Activated T-helper 2 cell treated with anti-CD3 and anti-CD28 coated beads, Interferon-gamma antibody, Interleukin-2, Interleukin-4, amounts not matched to agents 10 μg/mL and 5 μg/mL and 100 μg/mL, durations not matched to agents 14 hours and 24 hours and 36 hours (primary cell): Measurements from ENCODE around the gene PPP1R7. TPM values are rescaled to one million over a fixed set of nuclear protein-coding genes. Genes with fewer than 3 reads are reported as not detected.
A peak's percentile ranks its signal among the peaks of the same experiment; 100 is the strongest.

Experiments used
- DNase-seq: peaks from one replicate; pipeline ENCODE4 v3.0.0; 2021; ENCODE audit warnings: low spot score
- H3K27ac Mint-ChIP-seq: one replicate; pipeline ENCODE4 v1.8.0; 2021; ENCODE audit warnings: mixed read lengths
- H3K27me3 Mint-ChIP-seq: one replicate; pipeline ENCODE4 v1.8.0; 2021; ENCODE audit warnings: low read depth, mixed read lengths
- H3K36me3 Mint-ChIP-seq: one replicate; pipeline ENCODE4 v1.8.0; 2021; ENCODE audit warnings: low read depth, mixed read lengths
- H3K4me1 Mint-ChIP-seq: one replicate; pipeline ENCODE4 v1.8.0; 2021; ENCODE audit warnings: low read depth, mixed read lengths
- H3K4me3 Mint-ChIP-seq: one replicate; pipeline ENCODE4 v1.8.0; 2021; ENCODE audit warnings: low read depth, mild to moderate bottlenecking, moderate library complexity, mixed read lengths
- H3K9me3 Mint-ChIP-seq: one replicate; pipeline ENCODE4 v1.8.0; 2021; ENCODE audit warnings: mixed read lengths
- intact Hi-C: fragments of 100-400 bp; cut with micrococcal nuclease; formaldehyde crosslinking; loops from one replicate; pipeline ENCODE4 v1.15.1; 2023
- total RNA-seq: library from RNA; stranded (reverse); gene quantifications from 2 replicates; pipeline ENCODE4 v1.2.3, GENCODE V29; 2022

PPP1R7 gene
- total RNA-seq, 1 donor from 2014 or later: 101 TPM

DNA sequence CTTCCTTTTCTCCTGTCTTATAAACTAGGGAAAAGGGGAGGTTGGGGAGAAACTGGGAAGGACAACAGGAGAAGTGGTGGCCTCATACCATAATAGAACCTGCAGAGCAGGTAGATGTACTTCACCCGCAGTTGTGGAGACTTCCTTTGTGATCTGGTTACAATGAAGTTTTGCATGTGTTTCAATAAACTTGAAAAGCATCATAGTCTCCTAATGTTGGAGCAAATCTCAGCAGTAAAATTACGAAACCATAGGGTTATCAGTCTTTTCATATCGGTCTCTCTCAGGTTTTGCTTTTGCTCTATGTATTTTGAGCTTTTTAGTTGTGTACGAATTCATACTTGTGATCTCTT, 68.7 kb downstream of the PPP1R7 start:
- H3K4me3 Mint-ChIP-seq: peak overlapping the region; percentile 84
- no peak overlapping the region for H3K27ac Mint-ChIP-seq
- H3K27me3 Mint-ChIP-seq: peaks cover 19% of the 10 kb centered on the region
- peaks cover 13% of the 10 kb centered on the region for H3K4me1 Mint-ChIP-seq
- intact Hi-C loops: loop anchor here (5.0 kb wide), 2 partner anchors 117 to 657 kb away; partner anchors contain the start of genes DUSP28 and MTERF4
- no peaks in the 10 kb centered on the region for H3K9me3 Mint-ChIP-seq
- H3K36me3 Mint-ChIP-seq: no peaks in the 10 kb centered on the region
- no peak for DNase-seq

GRCh38 chr2:241219856-241220356, 69.6 kb downstream of the PPP1R7 start:
- Mint-ChIP-seq H3K4me3 (peak overlapping the region; percentile 84), H3K27ac (no peak overlapping the region), H3K9me3 (no peaks in the 10 kb centered on the region), H3K27me3 (peaks cover 19% of the 10 kb centered on the region), H3K4me1 (peaks cover 13% of the 10 kb centered on the region), H3K36me3 (no peaks in the 10 kb centered on the region)
- no peak for DNase-seq
- intact Hi-C loops: loop anchor here (5.0 kb wide), 2 partner anchors 118 to 658 kb away; partner anchors contain the start of genes DUSP28 and MTERF4

- Mint-ChIP-seq H3K27me3 (peaks cover 14% of the 10 kb centered on the region), H3K4me1 (peaks cover 13% of the 10 kb centered on the region), H3K4me3 (no peak overlapping the region), H3K36me3 (peaks cover 21% of the 10 kb centered on the region), H3K9me3 (no peaks in the 10 kb centered on the region), H3K27ac (no peak overlapping the region)
- DNase-seq: no peak
- intact Hi-C loops: no loop called here
Measured at GRCh38 chr2:241223211-241224017, 73.1 kb downstream of the PPP1R7 start.

DNA sequence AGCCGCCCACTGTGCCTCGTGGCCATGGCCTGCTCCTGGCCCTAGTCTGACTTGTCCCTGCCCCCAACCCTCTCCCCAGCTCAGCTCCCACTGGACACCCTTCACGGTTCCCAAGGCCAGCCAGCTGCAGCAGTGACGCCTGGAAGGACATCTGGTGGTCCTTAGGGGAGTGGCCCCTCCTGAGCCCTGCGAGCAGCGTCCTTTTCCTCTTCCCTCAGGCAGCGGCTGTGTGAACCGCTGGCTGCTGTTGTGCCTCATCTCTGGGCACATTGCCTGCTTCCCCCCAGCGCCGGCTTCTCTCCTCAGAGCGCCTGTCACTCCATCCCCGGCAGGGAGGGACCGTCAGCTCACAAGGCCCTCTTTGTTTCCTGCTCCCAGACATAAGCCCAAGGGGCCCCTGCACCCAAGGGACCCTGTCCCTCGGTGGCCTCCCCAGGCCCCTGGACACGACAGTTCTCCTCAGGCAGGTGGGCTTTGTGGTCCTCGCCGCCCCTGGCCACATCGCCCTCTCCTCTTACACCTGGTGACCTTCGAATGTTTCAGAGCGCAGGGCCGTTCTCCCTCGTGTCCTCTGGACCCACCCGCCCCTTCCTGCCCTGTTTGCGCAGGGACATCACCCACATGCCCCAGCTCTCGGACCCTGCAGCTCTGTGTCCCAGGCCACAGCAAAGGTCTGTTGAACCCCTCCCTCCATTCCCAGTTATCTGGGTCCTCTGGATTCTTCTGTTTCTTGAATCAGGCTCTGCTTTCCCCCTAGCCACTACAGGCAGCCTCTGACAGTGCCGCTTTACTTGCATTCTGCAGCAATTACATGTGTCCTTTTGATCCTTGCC, 74.0 kb downstream of the PPP1R7 start:
- no peak overlapping the region for H3K27ac Mint-ChIP-seq
- peaks cover 7% of the 10 kb centered on the region for H3K27me3 Mint-ChIP-seq
- intact Hi-C loops: no loop called here
- H3K36me3 Mint-ChIP-seq: peaks cover 26% of the 10 kb centered on the region
- no peak for DNase-seq
- no peak overlapping the region for H3K4me3 Mint-ChIP-seq
- no peaks in the 10 kb centered on the region for H3K9me3 Mint-ChIP-seq
- peaks cover 7% of the 10 kb centered on the region for H3K4me1 Mint-ChIP-seq

DNA sequence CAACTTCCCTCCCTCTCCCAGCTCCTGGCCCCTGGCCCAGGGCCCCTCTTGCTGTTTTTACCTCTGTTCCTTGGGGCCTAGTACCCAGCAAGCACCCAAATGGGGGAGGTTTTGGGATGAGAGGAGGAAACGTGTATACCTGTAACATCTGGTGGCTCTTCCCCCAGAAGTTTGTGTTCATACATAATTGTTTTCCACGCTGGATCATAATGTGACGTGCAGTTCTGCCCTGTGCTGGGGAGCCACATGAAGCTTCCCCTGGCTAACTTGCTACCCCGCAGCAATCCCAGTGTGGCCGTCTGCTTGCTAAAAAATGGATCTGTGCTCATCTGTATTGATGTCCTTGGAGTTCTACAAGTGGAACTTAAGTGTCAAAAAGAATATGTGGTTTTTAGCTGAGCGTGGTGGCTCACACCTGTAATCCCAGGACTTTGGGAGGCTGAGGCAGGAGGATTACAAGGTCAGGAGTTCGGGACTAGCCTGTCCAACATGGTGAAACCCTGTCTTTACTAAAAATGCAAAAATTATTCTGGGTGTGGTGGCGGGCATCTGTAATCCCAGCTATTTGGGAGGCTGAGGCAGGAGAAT, 74.7 kb downstream of the PPP1R7 start:
- Mint-ChIP-seq H3K4me3 (no peak overlapping the region), H3K27me3 (peaks cover 1% of the 10 kb centered on the region), H3K4me1 (peaks cover 6% of the 10 kb centered on the region), H3K27ac (no peak overlapping the region), H3K36me3 (peaks cover 30% of the 10 kb centered on the region), H3K9me3 (no peaks in the 10 kb centered on the region)
- DNase-seq: no peak
- intact Hi-C loops: no loop called here

GRCh38 chr2:241225545-241225944, 75.3 kb downstream of the PPP1R7 start:
- H3K4me1 Mint-ChIP-seq: peaks cover 6% of the 10 kb centered on the region
- H3K36me3 Mint-ChIP-seq: peaks cover 36% of the 10 kb centered on the region
- H3K4me3 Mint-ChIP-seq: no peak overlapping the region
- no peak for DNase-seq
- intact Hi-C loops: no loop called here
- no peaks in the 10 kb centered on the region for H3K9me3 Mint-ChIP-seq
- H3K27me3 Mint-ChIP-seq: no peaks in the 10 kb centered on the region
- no peak overlapping the region for H3K27ac Mint-ChIP-seq

DNA sequence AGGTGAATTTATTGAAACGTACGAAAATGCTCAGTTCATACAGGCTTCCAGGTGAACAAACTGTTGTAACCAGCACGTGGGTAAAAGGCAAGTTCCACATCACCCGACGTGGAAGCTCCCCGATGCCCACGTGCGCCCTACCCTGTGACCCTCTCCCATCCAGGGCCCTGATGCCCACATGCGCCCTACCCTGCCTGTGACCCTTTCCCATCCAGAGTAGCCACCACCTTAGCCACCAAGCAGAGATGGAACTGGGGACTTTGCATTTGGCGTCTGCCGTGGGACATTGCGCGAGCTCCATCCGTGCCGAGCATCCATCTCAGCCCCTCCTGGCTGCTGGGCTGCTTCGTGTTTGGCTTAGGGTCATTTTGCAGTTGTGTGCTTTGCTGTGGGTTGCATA, 75.7 kb downstream of the PPP1R7 start:
- intact Hi-C loops: no loop called here

DNA sequence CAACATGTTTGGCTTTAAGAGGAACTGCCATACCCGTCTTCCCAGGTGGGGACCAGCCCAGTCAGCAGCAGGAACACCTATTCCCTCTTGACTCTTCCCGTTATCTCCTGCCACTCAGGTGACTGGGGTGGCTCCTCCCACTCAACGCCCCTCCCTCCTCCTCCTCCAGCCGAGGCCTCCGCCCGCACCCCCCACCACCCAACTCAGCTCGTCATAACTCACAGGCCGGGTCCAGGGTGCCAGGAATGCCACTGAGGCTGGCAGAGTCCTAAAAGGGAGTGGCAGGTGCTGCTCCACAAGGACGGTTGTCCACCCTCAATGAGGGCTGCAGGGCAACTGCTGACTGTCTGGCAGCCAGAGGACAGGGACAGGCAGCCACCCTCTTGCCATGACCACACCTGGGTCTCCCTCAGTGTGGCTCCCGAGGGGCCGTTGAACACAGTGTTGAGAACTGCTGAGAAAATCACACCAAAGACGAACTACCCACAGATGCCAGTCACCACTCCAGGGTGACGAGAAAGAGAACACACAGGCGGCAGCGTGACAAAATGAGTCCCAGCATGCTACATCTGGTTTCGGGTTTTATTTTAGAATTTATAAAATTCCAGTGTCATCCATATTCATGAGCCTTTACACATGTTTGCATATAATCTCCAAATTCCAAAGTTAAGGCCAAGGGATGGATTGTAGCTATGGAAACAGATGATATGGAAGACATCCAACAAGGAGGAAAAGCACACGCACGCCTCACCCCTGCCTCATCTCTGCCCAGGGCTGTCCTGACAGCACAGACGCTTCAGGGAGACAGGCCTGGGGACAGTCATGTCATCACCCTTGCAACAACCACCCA, 76.7 kb downstream of the PPP1R7 start:
- Mint-ChIP-seq H3K9me3 (no peaks in the 10 kb centered on the region), H3K27me3 (no peaks in the 10 kb centered on the region), H3K36me3 (peaks cover 49% of the 10 kb centered on the region), H3K4me3 (no peak overlapping the region), H3K27ac (no peak overlapping the region), H3K4me1 (peaks cover 6% of the 10 kb centered on the region)
- intact Hi-C loops: no loop called here
- no peak for DNase-seq

More for the DNA sequence above, 75.7 kb downstream of the PPP1R7 start:
- H3K4me1 Mint-ChIP-seq: peaks cover 6% of the 10 kb centered on the region
- H3K4me3 Mint-ChIP-seq: no peak overlapping the region
- H3K27ac Mint-ChIP-seq: no peak overlapping the region
- H3K36me3 Mint-ChIP-seq: peaks cover 40% of the 10 kb centered on the region
- no peak for DNase-seq
- no peaks in the 10 kb centered on the region for H3K9me3 Mint-ChIP-seq
- H3K27me3 Mint-ChIP-seq: no peaks in the 10 kb centered on the region

DNA sequence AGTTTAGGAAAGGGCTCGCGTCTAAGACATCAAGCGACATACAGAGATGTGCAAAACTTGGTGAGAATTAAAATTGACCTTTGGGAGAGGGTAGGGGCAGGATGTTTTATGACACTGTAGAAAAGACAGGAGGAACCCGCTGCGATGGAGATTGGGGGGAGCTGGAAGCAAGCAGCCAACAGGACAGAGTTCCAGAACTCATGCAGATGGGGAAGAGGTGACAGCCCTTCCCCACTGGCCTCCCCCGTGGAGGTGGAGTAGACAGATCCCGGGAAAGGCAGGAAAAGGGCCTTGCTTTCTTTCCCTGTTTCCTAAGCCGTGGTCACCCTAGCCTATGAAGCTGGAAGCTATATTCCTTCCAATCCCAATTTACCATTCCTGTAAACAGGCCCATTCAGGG, 77.3 kb downstream of the PPP1R7 start:
- Mint-ChIP-seq H3K9me3 (no peaks in the 10 kb centered on the region), H3K4me3 (no peak overlapping the region), H3K36me3 (peaks cover 54% of the 10 kb centered on the region), H3K27me3 (no peaks in the 10 kb centered on the region), H3K4me1 (peaks cover 6% of the 10 kb centered on the region), H3K27ac (no peak overlapping the region)
- no peak for DNase-seq
- intact Hi-C loops: no loop called here

DNA sequence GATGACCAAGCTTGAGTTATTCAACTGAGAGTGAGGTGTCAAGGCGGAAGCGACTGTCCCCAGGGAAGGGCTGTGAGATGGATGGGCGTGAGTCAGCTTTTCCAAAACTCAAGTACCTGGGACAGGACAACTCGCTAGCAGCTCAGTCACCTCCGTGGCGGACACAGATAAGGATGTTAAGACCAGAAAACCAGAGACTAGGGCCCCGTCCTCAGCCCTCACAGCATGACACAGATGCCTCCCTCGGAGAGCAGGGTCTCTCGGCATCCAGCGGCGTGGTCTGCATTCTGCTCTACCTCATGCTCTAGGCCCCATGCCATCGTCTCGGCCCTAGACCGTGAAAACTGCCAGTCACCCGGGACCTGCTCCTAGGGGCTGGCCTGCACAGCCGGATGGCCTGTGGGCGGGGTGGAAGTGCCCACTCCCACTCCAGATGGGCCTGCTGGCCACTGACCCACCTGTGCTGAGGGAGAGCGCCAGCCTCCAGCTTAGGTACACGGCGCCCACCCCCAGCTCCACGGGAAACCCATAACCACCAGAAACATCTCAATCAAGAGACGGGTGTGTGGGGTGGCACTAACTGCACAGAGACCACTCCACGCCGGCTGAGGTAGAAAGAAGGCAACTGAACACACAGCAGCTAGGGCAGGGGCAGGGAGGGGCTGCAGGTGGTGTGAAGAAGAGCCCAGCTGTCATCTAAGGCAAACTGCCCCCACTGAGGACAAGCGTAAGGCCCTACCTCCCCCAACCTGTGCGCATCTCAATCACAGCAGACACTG, 78.0 kb downstream of the PPP1R7 start:
- Mint-ChIP-seq H3K4me1 (peaks cover 4% of the 10 kb centered on the region), H3K9me3 (no peaks in the 10 kb centered on the region), H3K27ac (no peak overlapping the region), H3K27me3 (no peaks in the 10 kb centered on the region), H3K36me3 (peaks cover 61% of the 10 kb centered on the region), H3K4me3 (no peak overlapping the region)
- intact Hi-C loops: no loop called here
- DNase-seq: no peak

- Mint-ChIP-seq H3K4me3 (no peak overlapping the region), H3K36me3 (peaks cover 68% of the 10 kb centered on the region)
- no peak for DNase-seq
Measured at GRCh38 chr2:241228860-241229516, 78.7 kb downstream of the PPP1R7 start.

More at GRCh38 chr2:241228860-241229516, 78.7 kb downstream of the PPP1R7 start:
- Mint-ChIP-seq H3K9me3 (no peaks in the 10 kb centered on the region), H3K27me3 (no peaks in the 10 kb centered on the region), H3K27ac (peak overlapping the region; percentile 16), H3K4me1 (no peaks in the 10 kb centered on the region)
- intact Hi-C loops: no loop called here
